ENCODE results near the gene BBLN. TPM values are rescaled to one million over a fixed set of nuclear protein-coding genes. Genes with fewer than 3 reads are reported as not detected.

Gene BBLN
- total RNA-seq, 1 donor from 2014 or later = 69.4 TPM

DNA sequence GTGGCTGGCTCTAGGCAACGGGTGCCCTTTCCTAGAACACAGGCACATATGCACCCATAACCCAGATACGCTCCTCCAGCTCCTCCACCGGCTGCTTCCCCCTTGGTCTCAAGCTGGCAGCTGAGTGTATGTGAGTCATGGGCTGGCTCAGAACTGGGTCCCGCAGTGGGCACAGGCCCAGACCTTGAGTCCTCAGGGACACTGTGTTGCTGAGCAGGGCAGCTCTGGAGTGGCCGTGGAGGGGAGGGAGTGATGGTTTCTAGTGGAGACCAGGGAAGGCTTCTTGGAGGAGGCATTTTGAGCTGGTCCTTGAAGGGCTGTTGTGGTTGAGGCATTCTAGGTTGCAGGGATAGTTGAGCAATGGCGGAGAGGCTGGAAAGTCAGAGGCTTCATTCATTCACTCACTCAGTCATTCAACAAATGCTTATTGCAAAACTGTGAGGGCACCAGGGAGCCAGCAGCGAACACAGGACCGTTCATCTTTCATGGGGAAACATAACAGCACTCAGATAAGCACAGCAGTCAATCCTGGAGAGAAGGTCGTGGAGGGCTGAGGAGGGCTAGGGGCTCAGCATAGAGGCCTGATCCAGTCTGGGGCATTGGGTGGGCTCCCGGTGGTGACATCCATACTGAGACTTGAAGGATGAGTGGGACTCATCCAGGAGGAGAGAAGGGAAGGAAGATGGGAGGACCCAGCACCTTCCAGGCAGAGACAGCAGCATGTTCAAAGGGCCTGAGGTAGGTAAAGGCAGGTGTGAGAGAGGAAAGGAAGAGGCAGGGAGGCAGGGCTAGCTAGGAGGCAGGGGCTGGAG lies 2.4 kb downstream of the BBLN start:
- Mint-ChIP-seq H3K36me3 (peaks cover 14% of the 10 kb centered on the region), H3K4me3 (peak overlapping the region; percentile 41), H3K9me3 (no peaks in the 10 kb centered on the region), H3K4me1 (peaks cover 9% of the 10 kb centered on the region), H3K27me3 (ENCODE audit: insufficient read depth, low read depth) (no peaks in the 10 kb centered on the region), H3K27ac (no peak overlapping the region)
- peaks cover 13% of the 10 kb centered on the region for H4K20me1 ChIP-seq (ENCODE audit: low read depth)
- no peak overlapping the region for H3K4me2 ChIP-seq
- H3K4me1 ChIP-seq = peaks cover 5% of the 10 kb centered on the region
- no peak for DNase-seq (ENCODE audit: low spot score)
- no peak overlapping the region for H3K27ac ChIP-seq
- no peak overlapping the region for H3K4me3 ChIP-seq
- H3F3A ChIP-seq (ENCODE audit: low read depth) = peaks cover 9% of the 10 kb centered on the region
- no peak overlapping the region for H3K9ac ChIP-seq
- H3K9me3 ChIP-seq (ENCODE audit: low read depth) = no peaks in the 10 kb centered on the region
- no peaks in the 10 kb centered on the region for H3K27me3 ChIP-seq
- H2AFZ ChIP-seq (replicated peaks) = no peak overlapping the region
- H3K79me2 ChIP-seq (ENCODE audit: low read depth) = peaks cover 10% of the 10 kb centered on the region
- H3K36me3 ChIP-seq = no peaks in the 10 kb centered on the region
- TF ChIP-seq EZH2phosphoT487 (IDR thresholded peaks at IDR 0.05) (no peak), EZH2 (IDR thresholded peaks at IDR 0.05) (no peak)
- TF ChIP-seq, protein P1, sequence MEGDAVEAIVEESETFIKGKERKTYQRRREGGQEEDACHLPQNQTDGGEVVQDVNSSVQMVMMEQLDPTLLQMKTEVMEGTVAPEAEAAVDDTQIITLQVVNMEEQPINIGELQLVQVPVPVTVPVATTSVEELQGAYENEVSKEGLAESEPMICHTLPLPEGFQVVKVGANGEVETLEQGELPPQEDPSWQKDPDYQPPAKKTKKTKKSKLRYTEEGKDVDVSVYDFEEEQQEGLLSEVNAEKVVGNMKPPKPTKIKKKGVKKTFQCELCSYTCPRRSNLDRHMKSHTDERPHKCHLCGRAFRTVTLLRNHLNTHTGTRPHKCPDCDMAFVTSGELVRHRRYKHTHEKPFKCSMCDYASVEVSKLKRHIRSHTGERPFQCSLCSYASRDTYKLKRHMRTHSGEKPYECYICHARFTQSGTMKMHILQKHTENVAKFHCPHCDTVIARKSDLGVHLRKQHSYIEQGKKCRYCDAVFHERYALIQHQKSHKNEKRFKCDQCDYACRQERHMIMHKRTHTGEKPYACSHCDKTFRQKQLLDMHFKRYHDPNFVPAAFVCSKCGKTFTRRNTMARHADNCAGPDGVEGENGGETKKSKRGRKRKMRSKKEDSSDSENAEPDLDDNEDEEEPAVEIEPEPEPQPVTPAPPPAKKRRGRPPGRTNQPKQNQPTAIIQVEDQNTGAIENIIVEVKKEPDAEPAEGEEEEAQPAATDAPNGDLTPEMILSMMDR (IDR thresholded peaks at IDR 0.05) = no peak

GRCh38 chr9:128163027-128163515 lies 3.0 kb downstream of the BBLN start:
- no peak for DNase-seq (ENCODE audit: low spot score)
- Histone ChIP-seq H3K27ac (no peak overlapping the region), H3K9me3 (ENCODE audit: low read depth) (no peaks in the 10 kb centered on the region), H3K9ac (no peak overlapping the region), H3K4me2 (no peak overlapping the region), H3K4me3 (no peak overlapping the region), H3F3A (ENCODE audit: low read depth) (peaks cover 9% of the 10 kb centered on the region), H3K4me1 (peaks cover 5% of the 10 kb centered on the region), H3K27me3 (no peaks in the 10 kb centered on the region), H2AFZ (replicated peaks) (no peak overlapping the region), H3K36me3 (no peaks in the 10 kb centered on the region), H3K79me2 (ENCODE audit: low read depth) (peaks cover 10% of the 10 kb centered on the region), H4K20me1 (ENCODE audit: low read depth) (peaks cover 13% of the 10 kb centered on the region)
- Mint-ChIP-seq H3K4me3 (no peak overlapping the region), H3K27me3 (ENCODE audit: insufficient read depth, low read depth) (no peaks in the 10 kb centered on the region), H3K36me3 (peaks cover 16% of the 10 kb centered on the region), H3K27ac (no peak overlapping the region), H3K9me3 (no peaks in the 10 kb centered on the region), H3K4me1 (peaks cover 9% of the 10 kb centered on the region)
- TF ChIP-seq EZH2 (IDR thresholded peaks at IDR 0.05) = no peak
- TF ChIP-seq EZH2phosphoT487 (IDR thresholded peaks at IDR 0.05) = no peak
- TF ChIP-seq, protein P1 (IDR thresholded peaks at IDR 0.05) = no peak

DNA sequence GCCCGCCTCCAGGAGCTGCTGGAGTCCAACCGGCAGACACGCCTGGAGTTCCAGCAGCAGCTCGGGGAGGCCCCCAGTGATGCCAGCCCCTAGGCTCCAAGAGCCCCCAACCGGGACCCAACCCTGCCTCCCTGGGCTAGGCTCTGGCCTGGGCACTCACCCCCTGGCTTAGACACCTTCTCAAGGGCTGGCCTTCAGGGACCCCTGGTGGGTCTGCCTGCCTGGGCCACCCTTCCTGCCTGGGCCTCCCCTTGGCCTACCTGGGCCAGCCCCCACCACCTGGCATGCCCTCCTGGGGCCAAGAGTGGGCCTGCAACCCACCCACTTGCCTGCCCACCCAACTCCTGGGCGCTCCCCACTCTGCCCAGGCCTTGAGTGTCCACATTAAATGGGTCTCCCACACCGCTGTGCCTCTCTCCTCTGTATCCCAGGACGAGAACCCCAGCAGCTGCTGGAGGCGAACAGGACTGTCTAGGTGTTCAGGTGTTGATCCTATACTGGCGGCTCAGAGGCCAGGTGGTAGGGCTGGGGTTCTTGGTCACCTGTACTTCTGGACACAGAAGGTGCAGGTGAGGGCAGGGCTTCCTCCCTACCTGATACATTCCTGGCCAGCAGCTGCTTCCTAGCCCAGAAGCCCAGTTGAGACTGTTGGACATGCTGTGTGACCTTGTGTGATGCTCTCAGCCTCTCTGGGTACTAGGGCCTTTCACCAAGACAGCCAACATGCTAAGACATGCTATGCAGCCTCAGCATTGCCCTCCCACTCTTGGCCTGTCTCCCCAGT lies 3.6 kb downstream of the BBLN start:
- no peaks in the 10 kb centered on the region for H3K9me3 Mint-ChIP-seq
- DNase-seq (ENCODE audit: low spot score) = no peak
- H3K4me1 ChIP-seq = peaks cover 5% of the 10 kb centered on the region
- TF ChIP-seq, protein P1 (IDR thresholded peaks at IDR 0.05) = no peak
- TF ChIP-seq EZH2 (IDR thresholded peaks at IDR 0.05) (no peak), EZH2phosphoT487 (IDR thresholded peaks at IDR 0.05) (no peak)
- H2AFZ ChIP-seq (replicated peaks) = no peak overlapping the region
- H3K79me2 ChIP-seq (ENCODE audit: low read depth) = peaks cover 10% of the 10 kb centered on the region
- no peaks in the 10 kb centered on the region for H3K27me3 ChIP-seq
- H4K20me1 ChIP-seq (ENCODE audit: low read depth) = peaks cover 13% of the 10 kb centered on the region
- peaks cover 9% of the 10 kb centered on the region for H3F3A ChIP-seq (ENCODE audit: low read depth)
- H3K4me2 ChIP-seq = no peak overlapping the region
- H3K9me3 ChIP-seq (ENCODE audit: low read depth) = no peaks in the 10 kb centered on the region
- H3K4me3 Mint-ChIP-seq = no peak overlapping the region
- peaks cover 18% of the 10 kb centered on the region for H3K36me3 Mint-ChIP-seq
- no peak overlapping the region for H3K27ac Mint-ChIP-seq
- H3K4me3 ChIP-seq = no peak overlapping the region
- H3K9ac ChIP-seq = no peak overlapping the region
- H3K27ac ChIP-seq = no peak overlapping the region
- no peaks in the 10 kb centered on the region for H3K36me3 ChIP-seq
- H3K27me3 Mint-ChIP-seq (ENCODE audit: insufficient read depth, low read depth) = no peaks in the 10 kb centered on the region
- peaks cover 9% of the 10 kb centered on the region for H3K4me1 Mint-ChIP-seq
